ENCODE results near the gene ANKRD61.
"Not testable (repeated sequence)": the region's sequence is repeated elsewhere in the genome, so short reads cannot be mapped to it uniquely, and the experiment has no call there.

ANKRD61 gene

GRCh38 chr7:6030988-6031387 lies at the start of gene ANKRD61:
TSS of gene ANKRD61 (plus strand) at chr7:6031376. CDS start at chr7:6031376, 0 bp downstream.
- DNase-seq: no peak

- DNase-seq: not testable (repeated sequence)
These were observed 44.1 kb upstream of the ANKRD61 start for GRCh38 chr7:5987061-5987460.

GRCh38 chr7:5997210-5997808 lies 33.9 kb upstream of the ANKRD61 start:
- peak; percentile 24 to 37 for DNase-seq

GRCh38 chr7:6007386-6007785 lies 23.8 kb upstream of the ANKRD61 start:
- no peak for DNase-seq

- not testable (repeated sequence) for DNase-seq
These were observed 23.2 kb upstream of the ANKRD61 start for GRCh38 chr7:6007835-6008590.

- DNase-seq: peak; percentile 97
These were observed 22.2 kb upstream of the ANKRD61 start, which contains the start of the genes AIMP2 and PMS2 for GRCh38 chr7:6008668-6009611. TSS of gene AIMP2 (plus strand) at chr7:6009272. CDS start at chr7:6009364, 92 bp downstream. TSS of gene PMS2 (minus strand) at chr7:6009049. CDS start at chr7:6009019, 30 bp downstream.

- DNase-seq: not testable (repeated sequence)
These were observed 20.8 kb upstream of the ANKRD61 start for GRCh38 chr7:6010370-6010769.

GRCh38 chr7:6011541-6011940 lies 19.6 kb upstream of the ANKRD61 start:
- no peak for DNase-seq

GRCh38 chr7:6012355-6013104 lies 18.6 kb upstream of the ANKRD61 start:
- DNase-seq: no peak

GRCh38 chr7:6015917-6016652 lies 15.1 kb upstream of the ANKRD61 start:
- DNase-seq: no peak

GRCh38 chr7:6016653-6016966 lies 14.6 kb upstream of the ANKRD61 start:
- no peak for DNase-seq

- DNase-seq: no peak
These were observed 10.5 kb upstream of the ANKRD61 start for GRCh38 chr7:6020371-6021286.

GRCh38 chr7:6022707-6023106 lies 8.5 kb upstream of the ANKRD61 start:
- DNase-seq: no peak

GRCh38 chr7:6023974-6024435 lies 7.2 kb upstream of the ANKRD61 start:
- DNase-seq: no peak

GRCh38 chr7:6026011-6026819 lies 5.0 kb upstream of the ANKRD61 start:
- peak; percentile 56 to 66 for DNase-seq

GRCh38 chr7:6026820-6027311 lies 4.3 kb upstream of the ANKRD61 start:
- no peak for DNase-seq

- no peak for DNase-seq
These were observed 3.3 kb upstream of the ANKRD61 start for GRCh38 chr7:6027806-6028365.

GRCh38 chr7:6028563-6028962 lies 2.6 kb upstream of the ANKRD61 start:
- DNase-seq: no peak

GRCh38 chr7:6031567-6031966 lies 391 bp downstream of the ANKRD61 start:
- no peak for DNase-seq

Data from stimulated activated CD4-positive, alpha-beta T cell treated with anti-CD3 and anti-CD28 coated beads, Interleukin-2, amount 100 ng/mL, for 24 hours (primary cell).